HG03558 (cell line): Measurements from ENCODE around the gene BLTP1.

Experiments
- ATAC-seq: cut with Tn5 transposase; IDR thresholded peaks from one replicate; pipeline ENCODE4 v1.9.1; 2021; ENCODE audit warnings: moderate number of reproducible peaks; ENCODE audit not compliant: unreplicated experiment; ENCODE audit errors: extremely low read depth

Gene BLTP1

GRCh38 chr4:122170775-122171174, 18.6 kb downstream of the BLTP1 start:
- ATAC-seq = no peak

- no peak for ATAC-seq
Observed at GRCh38 chr4:122171323-122171722, 19.2 kb downstream of the BLTP1 start.

GRCh38 chr4:122172266-122172665, 20.1 kb downstream of the BLTP1 start:
- ATAC-seq = no peak

- ATAC-seq = no peak
Observed at GRCh38 chr4:122178961-122179360, 26.8 kb downstream of the BLTP1 start.

- no peak for ATAC-seq
Observed at GRCh38 chr4:122195718-122196117, 43.6 kb downstream of the BLTP1 start.
